Fibroblast of lung (primary cell): Measurements from ENCODE around the gene HESX1. TPM values are rescaled to one million over a fixed set of nuclear protein-coding genes. Genes with fewer than 3 reads are reported as not detected.

Experiments
- DNase-seq, 2 donors: peaks; one replicate each; pipeline versions ENCODE4 v3.0.0 to v3.0.0-alpha.2; 2010; ENCODE audit warnings: low read depth in 2 of 2
- H2AFZ ChIP-seq: 2 replicates; pipeline ENCODE4 v1.5.1; 2012; ENCODE audit warnings: low read length, control low read depth, inconsistent platforms
- H3K27ac ChIP-seq: 2 replicates; pipeline ENCODE4 v1.5.1; 2011; ENCODE audit warnings: low read length, control low read depth; ENCODE audit not compliant: insufficient read depth
- H3K27me3 ChIP-seq: 2 replicates; pipeline ENCODE4 v1.5.1; 2011; ENCODE audit warnings: mild to moderate bottlenecking, low read length; ENCODE audit not compliant: control insufficient read depth, insufficient read depth
- H3K36me3 ChIP-seq: 2 replicates; pipeline ENCODE4 v1.5.1; 2011; ENCODE audit warnings: low read length; ENCODE audit not compliant: control insufficient read depth, insufficient read depth
- H3K4me1 ChIP-seq: 2 replicates; pipeline ENCODE4 v1.5.1; 2011; ENCODE audit warnings: low read length; ENCODE audit not compliant: control insufficient read depth, insufficient read depth; ENCODE audit errors: extremely low read depth
- H3K4me2 ChIP-seq: 2 replicates; pipeline ENCODE4 v1.5.1; 2011; ENCODE audit warnings: low read length, control low read depth; ENCODE audit not compliant: insufficient read depth; ENCODE audit errors: extremely low read depth
- H3K4me3 ChIP-seq, 4 experiments: fragments of 200-600 bp in 1 of 4; sonication (generic) in 1 of 4; replicated peaks in 1 of 4; 2 replicates each; pipeline ENCODE4 v1.5.1; 2011 to 2016; ENCODE audit warnings: low read length in 4 of 4, low read depth in 3 of 4, mild to moderate bottlenecking in 3 of 4, control low read depth in 2 of 4, inconsistent platforms in 1 of 4, mixed read lengths in 1 of 4; ENCODE audit not compliant: insufficient read depth in 1 of 4; ENCODE audit errors: control extremely low read depth in 1 of 4
- H3K79me2 ChIP-seq: 2 replicates; pipeline ENCODE4 v1.5.1; 2012; ENCODE audit warnings: mild to moderate bottlenecking, low read length, inconsistent platforms; ENCODE audit not compliant: control insufficient read depth, insufficient read depth
- H3K9ac ChIP-seq: 2 replicates; pipeline ENCODE4 v1.5.1; 2011; ENCODE audit warnings: mild to moderate bottlenecking, low read length, control low read depth; ENCODE audit not compliant: insufficient read depth
- H3K9me3 ChIP-seq: 2 replicates; pipeline ENCODE4 v1.5.1; 2012; ENCODE audit warnings: low read depth, low read length; ENCODE audit not compliant: control insufficient read depth, insufficient read depth
- H4K20me1 ChIP-seq: 2 replicates; pipeline ENCODE4 v1.5.1; 2011; ENCODE audit warnings: low read length; ENCODE audit not compliant: control insufficient read depth, insufficient read depth; ENCODE audit errors: extremely low read depth
- CTCF ChIP-seq, 2 donors: IDR thresholded peaks in 1 of 2; conservative IDR thresholded peaks in 1 of 2; 1 replicate in 1 of 2; 2 replicates in 1 of 2; pipeline ENCODE4 v1.5.1; 2011 to 2012; ENCODE audit warnings: low read length in 2 of 2, control low read depth in 1 of 2, inconsistent platforms in 1 of 2, low read depth in 1 of 2, mild to moderate bottlenecking in 1 of 2
- EZH2 ChIP-seq: IDR thresholded peaks from 2 replicates; pipeline ENCODE4 v1.5.1; 2012; ENCODE audit warnings: low read length, control low read depth, mild to moderate bottlenecking; ENCODE audit errors: missing control alignments
- polyA plus RNA-seq, 2 donors: library from polyadenylated mRNA; depleted of rRNA in 1 of 2; stranded (reverse) in 1 of 2; unstranded in 1 of 2; fragments of >200 nt; gene quantifications; 2 replicates each; pipeline ENCODE4 v1.2.1, GENCODE V29; 2011 to 2012; ENCODE audit warnings: missing spikeins in 1 of 2
- total RNA-seq: library from RNA; depleted of rRNA; stranded (reverse); fragments of >200 nt; gene quantifications from 2 replicates; pipeline ENCODE4 v1.2.1, GENCODE V29; 2014

The HESX1 gene
- total and polyA plus RNA-seq, 2 donors (not counting 1 experiment from before 2014, with no cell fraction given): 0.64 to 0.99 TPM

GRCh38 chr3:57158813-57159738 lies 40.7 kb downstream of the HESX1 start:
- TF ChIP-seq CTCF (conservative IDR thresholded peaks at IDR 0.05 in 1 of 2, IDR thresholded peaks at IDR 0.05 in 1 of 2; ENCODE audit: low read depth in 1 of 2, low read length in 2 of 2): no peak
- TF ChIP-seq EZH2: no peak
- H3K27me3 ChIP-seq: no peaks in the 10 kb centered on the region
- no peaks in the 10 kb centered on the region for H3K36me3 ChIP-seq
- no peaks in the 10 kb centered on the region for H3K9me3 ChIP-seq
- DNase-seq: peak in 1 of 2 donors; percentile 35
- H3K4me2 ChIP-seq: no peak overlapping the region
- no peak overlapping the region for H3K27ac ChIP-seq
- no peak overlapping the region for H3K4me3 ChIP-seq
- H2AFZ ChIP-seq: no peak overlapping the region
- H3K79me2 ChIP-seq: no peaks in the 10 kb centered on the region
- H3K4me1 ChIP-seq: no peaks in the 10 kb centered on the region
- no peaks in the 10 kb centered on the region for H4K20me1 ChIP-seq
- H3K9ac ChIP-seq: no peak overlapping the region

DNA sequence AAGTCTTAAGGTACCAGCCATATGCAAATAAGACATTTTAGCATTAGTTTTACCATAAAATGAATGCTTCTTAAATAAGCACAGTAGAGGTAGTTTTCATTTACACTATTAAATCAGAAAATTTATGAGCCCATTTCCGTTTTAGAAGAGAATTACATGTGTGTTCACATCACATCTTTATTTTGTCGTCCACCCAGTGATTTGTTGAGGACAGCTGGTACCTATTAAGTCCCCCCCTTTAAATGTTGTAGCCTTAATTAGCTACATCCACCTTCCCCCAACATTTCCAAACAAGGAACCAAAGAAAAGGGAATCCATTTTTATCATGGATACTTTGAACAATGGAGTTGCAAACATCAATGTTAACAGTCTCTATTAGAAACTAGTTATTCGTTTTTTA lies 41.5 kb downstream of the HESX1 start:
- H3K9me3 ChIP-seq: no peaks in the 10 kb centered on the region
- no peak overlapping the region for H3K4me3 ChIP-seq
- no peaks in the 10 kb centered on the region for H3K4me1 ChIP-seq
- no peak for DNase-seq
- H3K27me3 ChIP-seq: no peaks in the 10 kb centered on the region
- H3K79me2 ChIP-seq: no peaks in the 10 kb centered on the region
- H3K27ac ChIP-seq: no peak overlapping the region
- no peaks in the 10 kb centered on the region for H4K20me1 ChIP-seq
- H2AFZ ChIP-seq: no peak overlapping the region
- H3K9ac ChIP-seq: no peak overlapping the region
- H3K36me3 ChIP-seq: no peaks in the 10 kb centered on the region
- H3K4me2 ChIP-seq: no peak overlapping the region
- TF ChIP-seq EZH2: no peak
- no peak for TF ChIP-seq CTCF (conservative IDR thresholded peaks at IDR 0.05 in 1 of 2, IDR thresholded peaks at IDR 0.05 in 1 of 2; ENCODE audit: low read depth in 1 of 2, low read length in 2 of 2)

- Histone ChIP-seq H4K20me1 (no peaks in the 10 kb centered on the region), H3K27ac (no peak overlapping the region), H3K4me2 (no peak overlapping the region), H3K9ac (no peak overlapping the region), H3K4me1 (no peaks in the 10 kb centered on the region), H3K9me3 (no peaks in the 10 kb centered on the region), H3K79me2 (no peaks in the 10 kb centered on the region), H3K4me3 (no peak overlapping the region), H2AFZ (no peak overlapping the region), H3K36me3 (no peaks in the 10 kb centered on the region), H3K27me3 (no peaks in the 10 kb centered on the region)
- no peak for TF ChIP-seq EZH2
- TF ChIP-seq CTCF (conservative IDR thresholded peaks at IDR 0.05 in 1 of 2, IDR thresholded peaks at IDR 0.05 in 1 of 2; ENCODE audit: low read depth in 1 of 2, low read length in 2 of 2): no peak
- DNase-seq: peak in 1 of 2 donors; percentile 8
Measured at GRCh38 chr3:57157545-57157944, 42.2 kb downstream of the HESX1 start.
